Central memory CD8-positive, alpha-beta T cell (primary cell): ENCODE measurements around the gene HNRNPF.
"Not testable (repeated sequence)": the region's sequence is repeated elsewhere in the genome, so short reads cannot be mapped to it uniquely, and the experiment has no call there.

Experiments
- ATAC-seq: fragments of 150-1000 bp; cut with Tn5 transposase; replicated peaks from 2 replicates; pipeline ENCODE4 v1.10.0; 2022; ENCODE audit warnings: mild to moderate bottlenecking, moderate FRiP score, moderate number of reproducible peaks; ENCODE audit not compliant: poor library complexity, severe bottlenecking; ENCODE audit errors: extremely low read depth
- DNase-seq, 2 donors: peaks; one replicate each; pipeline ENCODE4 v3.0.0; 2021; ENCODE audit warnings: low spot score in 2 of 2
- H3K27ac Mint-ChIP-seq: one replicate; pipeline ENCODE4 v1.8.0; 2022; ENCODE audit warnings: low read depth, mild to moderate bottlenecking, moderate library complexity, mixed read lengths
- H3K27me3 Mint-ChIP-seq: one replicate; pipeline ENCODE4 v1.8.0; 2022; ENCODE audit warnings: mixed read lengths
- H3K36me3 Mint-ChIP-seq: one replicate; pipeline ENCODE4 v1.8.0; 2022; ENCODE audit warnings: mild to moderate bottlenecking, moderate library complexity, mixed read lengths; ENCODE audit not compliant: insufficient read depth
- H3K4me1 Mint-ChIP-seq: one replicate; pipeline ENCODE4 v1.8.0; 2022; ENCODE audit warnings: mixed read lengths
- H3K4me3 Mint-ChIP-seq: one replicate; pipeline ENCODE4 v1.8.0; 2022; ENCODE audit warnings: mild to moderate bottlenecking, moderate library complexity, mixed read lengths
- H3K9me3 Mint-ChIP-seq: one replicate; pipeline ENCODE4 v1.8.0; 2022; ENCODE audit warnings: mixed read lengths

Gene HNRNPF, protein sequence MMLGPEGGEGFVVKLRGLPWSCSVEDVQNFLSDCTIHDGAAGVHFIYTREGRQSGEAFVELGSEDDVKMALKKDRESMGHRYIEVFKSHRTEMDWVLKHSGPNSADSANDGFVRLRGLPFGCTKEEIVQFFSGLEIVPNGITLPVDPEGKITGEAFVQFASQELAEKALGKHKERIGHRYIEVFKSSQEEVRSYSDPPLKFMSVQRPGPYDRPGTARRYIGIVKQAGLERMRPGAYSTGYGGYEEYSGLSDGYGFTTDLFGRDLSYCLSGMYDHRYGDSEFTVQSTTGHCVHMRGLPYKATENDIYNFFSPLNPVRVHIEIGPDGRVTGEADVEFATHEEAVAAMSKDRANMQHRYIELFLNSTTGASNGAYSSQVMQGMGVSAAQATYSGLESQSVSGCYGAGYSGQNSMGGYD

GRCh38 chr10:43408710-43409384, at the start of gene HNRNPF:
HNRNPF (minus strand) TSS chr10:43409186; CDS start chr10:43387884, 21,302 bp downstream.
- Mint-ChIP-seq H3K27ac (peak within 1 kb of the TSS; percentile 99), H3K36me3 (peaks cover 38% of the 10 kb centered on the region), H3K4me1 (peaks cover 35% of the 10 kb centered on the region), H3K9me3 (no peaks in the 10 kb centered on the region), H3K27me3 (no peaks in the 10 kb centered on the region), H3K4me3 (peak within 1 kb of the TSS; percentile 93)
- ATAC-seq (peak; percentile 72), DNase-seq (peak; percentile 95)

- no peak overlapping the region for H3K27ac Mint-ChIP-seq
- H3K9me3 Mint-ChIP-seq: no peaks in the 10 kb centered on the region
- no peak overlapping the region for H3K4me3 Mint-ChIP-seq
- ATAC-seq: no peak
- H3K36me3 Mint-ChIP-seq: peaks cover 16% of the 10 kb centered on the region
- no peaks in the 10 kb centered on the region for H3K27me3 Mint-ChIP-seq
- peaks cover 40% of the 10 kb centered on the region for H3K4me1 Mint-ChIP-seq
- DNase-seq: no peak
These were observed 49.2 kb upstream of the HNRNPF start for GRCh38 chr10:43458227-43458626.

- Mint-ChIP-seq H3K36me3 (peaks cover 21% of the 10 kb centered on the region), H3K4me1 (peaks cover 50% of the 10 kb centered on the region), H3K27ac (peak overlapping the region; percentile 98), H3K4me3 (peak overlapping the region; percentile 99)
- H3K9me3 Mint-ChIP-seq, DNase-seq, H3K27me3 Mint-ChIP-seq, ATAC-seq: not testable (repeated sequence)
These were observed 47.6 kb upstream of the HNRNPF start for GRCh38 chr10:43456561-43456960.

DNA sequence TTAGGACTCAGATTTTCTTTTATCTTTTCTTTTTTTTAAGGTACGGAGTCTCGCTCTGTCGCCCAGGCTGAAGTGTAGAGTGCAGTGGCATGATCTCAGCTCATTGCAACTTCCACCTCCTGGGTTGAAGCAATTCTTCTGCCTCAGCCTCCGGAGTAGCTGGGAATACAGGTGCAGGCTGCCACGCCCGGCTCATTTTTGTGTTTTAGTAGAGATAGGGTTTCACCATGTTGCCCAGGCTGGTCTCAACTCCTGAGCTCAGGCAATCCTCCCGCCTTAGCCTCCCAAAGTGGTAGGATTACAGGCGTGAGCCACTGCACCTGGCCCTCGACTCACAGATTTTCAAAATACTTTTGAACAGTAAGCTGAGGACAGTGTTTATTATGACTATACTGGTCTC, 45.0 kb upstream of the HNRNPF start:
- not testable (repeated sequence) for H3K27me3 Mint-ChIP-seq, DNase-seq, H3K9me3 Mint-ChIP-seq, ATAC-seq
- Mint-ChIP-seq H3K27ac (peak overlapping the region; percentile 98), H3K36me3 (peaks cover 21% of the 10 kb centered on the region), H3K4me3 (peak overlapping the region; percentile 99), H3K4me1 (peaks cover 48% of the 10 kb centered on the region)

DNA sequence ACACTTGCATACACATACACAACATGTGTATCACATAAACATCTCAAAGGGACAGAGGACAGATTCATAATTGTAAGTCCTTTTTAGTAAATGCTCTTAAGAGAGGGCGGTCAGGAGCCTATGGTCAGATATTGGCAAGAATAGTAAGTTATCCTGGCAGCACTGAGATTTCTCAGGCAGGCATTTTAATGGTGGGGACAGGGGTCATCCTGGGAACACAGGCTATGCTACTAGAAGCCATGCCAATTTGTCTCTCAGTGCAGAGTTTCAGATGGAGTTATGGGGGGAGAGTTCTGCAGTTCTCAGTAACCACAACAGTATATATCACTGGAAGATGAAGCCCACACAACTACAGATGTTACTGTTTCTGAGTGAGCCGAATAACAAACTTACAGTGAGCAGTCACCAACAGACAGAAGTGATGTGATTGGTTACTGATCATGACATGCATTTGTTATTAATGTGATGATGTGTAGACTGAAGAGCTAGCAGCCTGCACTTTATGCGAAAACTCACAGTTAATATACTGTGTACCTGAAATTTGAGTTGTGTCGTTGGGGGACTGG, 44.4 kb upstream of the HNRNPF start:
- Mint-ChIP-seq H3K27ac (peak overlapping the region; percentile 98), H3K9me3 (no peaks in the 10 kb centered on the region), H3K4me1 (peaks cover 45% of the 10 kb centered on the region), H3K36me3 (peaks cover 23% of the 10 kb centered on the region), H3K27me3 (no peaks in the 10 kb centered on the region), H3K4me3 (peak overlapping the region; percentile 59)
- DNase-seq (no peak), ATAC-seq (no peak)

- Mint-ChIP-seq H3K4me1 (peaks cover 45% of the 10 kb centered on the region), H3K9me3 (no peaks in the 10 kb centered on the region), H3K27me3 (no peaks in the 10 kb centered on the region), H3K36me3 (peaks cover 25% of the 10 kb centered on the region), H3K4me3 (peak overlapping the region; percentile 59), H3K27ac (peak overlapping the region; percentile 98)
- no peak for ATAC-seq
- DNase-seq: no peak
These were observed 43.4 kb upstream of the HNRNPF start for GRCh38 chr10:43452356-43452914.

DNA sequence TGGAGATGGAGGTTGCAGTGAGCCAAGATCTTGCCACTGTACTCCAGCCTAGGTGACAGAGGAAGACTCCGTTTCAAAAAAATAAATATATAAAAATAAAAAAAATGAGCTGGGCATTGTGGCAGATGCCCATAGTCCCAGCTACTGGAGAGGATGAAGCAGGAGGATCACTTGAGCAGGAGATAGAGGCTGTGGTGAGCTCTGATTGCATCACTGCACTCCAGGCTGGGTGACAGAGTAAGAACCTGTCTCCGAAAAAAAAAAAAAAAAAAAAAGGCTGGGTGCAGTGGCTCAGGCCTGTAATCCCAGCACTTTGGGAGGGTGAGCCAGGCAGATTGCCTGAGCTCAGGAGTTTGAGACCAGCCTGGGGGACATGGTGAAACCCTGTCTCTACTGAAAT, 39.8 kb upstream of the HNRNPF start:
- Mint-ChIP-seq H3K9me3 (no peaks in the 10 kb centered on the region), H3K27me3 (no peaks in the 10 kb centered on the region), H3K36me3 (peaks cover 13% of the 10 kb centered on the region), H3K27ac (no peak overlapping the region), H3K4me3 (no peak overlapping the region), H3K4me1 (peaks cover 37% of the 10 kb centered on the region)
- ATAC-seq: no peak
- no peak for DNase-seq

DNA sequence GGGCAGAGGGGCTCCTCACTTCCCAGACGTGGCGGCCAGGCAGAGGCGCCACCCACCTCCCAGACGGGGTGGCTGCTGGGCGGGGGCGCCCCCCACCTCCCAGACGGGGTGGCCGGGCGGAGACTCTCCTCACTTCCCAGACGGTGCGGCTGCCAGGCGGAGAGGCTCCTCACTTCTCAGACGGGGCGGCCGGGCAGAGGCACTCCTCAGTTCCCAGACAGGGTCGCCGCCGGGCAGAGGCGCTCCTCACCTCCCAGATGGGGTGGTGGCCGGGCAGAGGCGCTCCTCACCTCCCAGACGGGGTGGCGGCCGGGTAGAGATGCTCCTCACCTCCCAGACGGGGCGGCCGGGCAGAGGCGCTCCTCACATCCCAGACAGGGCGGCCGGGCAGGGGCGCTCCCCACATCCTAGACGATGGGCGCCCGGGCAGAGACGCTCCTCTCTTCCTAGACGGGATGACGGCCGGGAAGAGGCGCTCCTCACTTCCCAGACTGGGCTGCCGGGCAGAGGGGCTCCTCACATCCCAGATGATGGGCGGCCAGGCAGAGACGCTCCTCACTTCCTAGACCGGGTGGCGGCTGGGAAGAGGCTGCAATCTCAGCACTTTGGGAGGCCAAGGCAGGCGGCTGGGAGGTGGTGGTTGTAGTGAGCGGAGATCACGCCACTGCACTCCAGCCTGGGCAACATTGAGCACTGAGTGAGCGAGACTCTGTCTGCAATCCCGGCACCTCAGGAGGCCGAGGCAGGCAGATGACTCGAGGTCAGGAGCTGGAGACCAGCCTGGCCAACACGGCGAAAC, 37.4 kb upstream of the HNRNPF start:
- peaks cover 14% of the 10 kb centered on the region for H3K4me1 Mint-ChIP-seq
- not testable (repeated sequence) for H3K27ac Mint-ChIP-seq, H3K9me3 Mint-ChIP-seq, H3K4me3 Mint-ChIP-seq, ATAC-seq, H3K27me3 Mint-ChIP-seq, DNase-seq, H3K36me3 Mint-ChIP-seq

- H3K4me3 Mint-ChIP-seq: peak overlapping the region; percentile 43
- peaks cover 6% of the 10 kb centered on the region for H3K36me3 Mint-ChIP-seq
- H3K9me3 Mint-ChIP-seq: no peaks in the 10 kb centered on the region
- H3K27ac Mint-ChIP-seq: peak overlapping the region; percentile 69
- no peak for ATAC-seq
- H3K4me1 Mint-ChIP-seq: peaks cover 14% of the 10 kb centered on the region
- no peak for DNase-seq
- no peaks in the 10 kb centered on the region for H3K27me3 Mint-ChIP-seq
These were observed 36.0 kb upstream of the HNRNPF start for GRCh38 chr10:43444897-43445466.

DNA sequence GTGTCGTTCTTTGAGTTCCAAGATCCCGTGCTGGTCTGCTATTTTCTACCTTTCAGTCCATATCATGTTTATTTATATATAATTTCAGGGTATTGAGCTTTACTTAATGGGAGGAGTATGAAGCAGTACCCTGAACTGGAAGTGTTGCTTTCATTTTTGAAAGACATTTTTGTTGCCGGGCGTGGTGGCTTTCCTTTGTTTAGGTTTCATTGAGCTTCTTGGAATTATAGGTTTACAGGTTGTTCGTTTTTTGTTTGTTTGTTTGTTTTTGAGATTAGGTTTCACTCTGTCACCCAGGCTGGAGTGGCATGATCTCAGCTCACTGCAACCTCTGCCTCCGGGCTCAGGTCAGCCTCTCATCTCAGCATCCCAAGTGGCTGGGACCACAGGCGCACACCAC, 35.3 kb upstream of the HNRNPF start:
- Mint-ChIP-seq H3K4me3 (peak overlapping the region; percentile 43), H3K36me3 (peaks cover 6% of the 10 kb centered on the region), H3K4me1 (peaks cover 14% of the 10 kb centered on the region), H3K27me3 (no peaks in the 10 kb centered on the region), H3K9me3 (no peaks in the 10 kb centered on the region), H3K27ac (peak overlapping the region; percentile 69)
- ATAC-seq: no peak
- no peak for DNase-seq

GRCh38 chr10:43440463-43441134, 31.6 kb upstream of the HNRNPF start:
- H3K27ac Mint-ChIP-seq: no peak overlapping the region
- H3K4me3 Mint-ChIP-seq: no peak overlapping the region
- H3K36me3 Mint-ChIP-seq: peaks cover 21% of the 10 kb centered on the region

More at GRCh38 chr10:43440463-43441134, 31.6 kb upstream of the HNRNPF start:
- Mint-ChIP-seq H3K9me3 (no peaks in the 10 kb centered on the region), H3K4me1 (peaks cover 35% of the 10 kb centered on the region), H3K27me3 (no peaks in the 10 kb centered on the region)
- no peak for ATAC-seq
- no peak for DNase-seq
